ENCODE measurements around the gene SULT2B1.

DNA sequence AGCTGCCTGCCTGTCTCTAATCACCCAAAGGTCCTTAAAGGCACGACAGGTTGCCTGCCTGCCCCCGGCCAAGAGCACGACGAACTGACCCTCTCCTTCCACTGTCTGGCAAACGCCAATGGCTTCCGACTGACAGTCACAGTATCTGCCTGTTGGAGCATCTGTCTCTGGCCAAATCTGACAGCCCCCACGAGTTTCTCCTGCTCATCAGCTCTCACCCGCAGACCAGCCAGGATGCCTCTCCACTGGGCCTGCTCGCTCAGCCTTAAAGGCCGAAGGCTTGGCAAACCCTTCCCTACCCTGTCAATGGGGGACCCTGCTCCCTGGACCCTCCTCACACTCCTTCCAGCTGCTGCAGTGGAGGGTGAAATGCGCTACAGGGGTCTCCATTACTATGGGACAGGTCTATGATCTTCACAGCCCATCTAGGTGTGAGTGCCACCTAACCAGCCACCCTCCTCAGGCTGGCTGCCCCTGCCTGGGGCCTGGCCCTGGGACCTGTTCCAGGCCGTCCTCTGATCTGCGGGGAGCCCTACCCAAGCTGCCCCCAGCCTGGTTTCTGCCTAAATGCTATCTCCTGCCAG, 62.0 kb downstream of the SULT2B1 start:
- TF ChIP-seq, protein P1, sequence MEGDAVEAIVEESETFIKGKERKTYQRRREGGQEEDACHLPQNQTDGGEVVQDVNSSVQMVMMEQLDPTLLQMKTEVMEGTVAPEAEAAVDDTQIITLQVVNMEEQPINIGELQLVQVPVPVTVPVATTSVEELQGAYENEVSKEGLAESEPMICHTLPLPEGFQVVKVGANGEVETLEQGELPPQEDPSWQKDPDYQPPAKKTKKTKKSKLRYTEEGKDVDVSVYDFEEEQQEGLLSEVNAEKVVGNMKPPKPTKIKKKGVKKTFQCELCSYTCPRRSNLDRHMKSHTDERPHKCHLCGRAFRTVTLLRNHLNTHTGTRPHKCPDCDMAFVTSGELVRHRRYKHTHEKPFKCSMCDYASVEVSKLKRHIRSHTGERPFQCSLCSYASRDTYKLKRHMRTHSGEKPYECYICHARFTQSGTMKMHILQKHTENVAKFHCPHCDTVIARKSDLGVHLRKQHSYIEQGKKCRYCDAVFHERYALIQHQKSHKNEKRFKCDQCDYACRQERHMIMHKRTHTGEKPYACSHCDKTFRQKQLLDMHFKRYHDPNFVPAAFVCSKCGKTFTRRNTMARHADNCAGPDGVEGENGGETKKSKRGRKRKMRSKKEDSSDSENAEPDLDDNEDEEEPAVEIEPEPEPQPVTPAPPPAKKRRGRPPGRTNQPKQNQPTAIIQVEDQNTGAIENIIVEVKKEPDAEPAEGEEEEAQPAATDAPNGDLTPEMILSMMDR (conservative IDR thresholded peaks at IDR 0.05) = no peak
- no peak for TF ChIP-seq EZH2 (IDR thresholded peaks at IDR 0.05; ENCODE audit: low read depth)
